A673 (cell line): ENCODE data around the gene KIF11.

Source experiments
- CTCF ChIP-seq: fragments of 300-800, 200-600 bp; sonication (generic); conservative IDR thresholded peaks from 2 replicates; pipeline ENCODE4 v1.5.1; 2017; ENCODE audit warnings: low read depth, mild to moderate bottlenecking, antibody characterized with exemption, low read length, moderate library complexity, mixed read lengths
- EZH2 ChIP-seq: fragments of 200-600 bp; sonication (generic); IDR thresholded peaks from 2 replicates; pipeline ENCODE4 v1.6.1; 2017; ENCODE audit warnings: borderline replicate concordance, low read depth, mild to moderate bottlenecking, mixed read lengths, antibody characterized with exemption, low read length; ENCODE audit not compliant: poor library complexity, severe bottlenecking

- TF ChIP-seq CTCF = no peak
- no peak for TF ChIP-seq EZH2
These were observed 22.6 kb downstream of the KIF11 start for GRCh38 chr10:92615515-92615914.
